ENCODE results near the gene HS3ST6.
"Not testable (repeated sequence)": the region's sequence is repeated elsewhere in the genome, so short reads cannot be mapped to it uniquely, and the experiment has no call there.

HS3ST6 gene

GRCh38 chr16:1946495-1947368, 28.5 kb upstream of the HS3ST6 start:
- no peak for DNase-seq

- no peak for DNase-seq
Observed at GRCh38 chr16:1945559-1946391, 27.6 kb upstream of the HS3ST6 start.

- DNase-seq = no peak
Observed at GRCh38 chr16:1944612-1945199, 26.5 kb upstream of the HS3ST6 start.

- peak; percentile 95 for DNase-seq
Observed at GRCh38 chr16:1942810-1943726, 24.9 kb upstream of the HS3ST6 start, which contains the start of gene MSRB1. Gene MSRB1 (minus strand): TSS chr16:1943199. CDS start chr16:1943156, 43 bp downstream.

GRCh38 chr16:1942047-1942809, 24.0 kb upstream of the HS3ST6 start:
- no peak for DNase-seq

- DNase-seq = no peak
Observed at GRCh38 chr16:1941162-1942046, 23.2 kb upstream of the HS3ST6 start.

GRCh38 chr16:1940273-1941161, 22.3 kb upstream of the HS3ST6 start:
- no peak for DNase-seq

GRCh38 chr16:1939833-1940232, 21.6 kb upstream of the HS3ST6 start:
- not testable (repeated sequence) for DNase-seq

GRCh38 chr16:1938910-1939309, 20.7 kb upstream of the HS3ST6 start:
- no peak for DNase-seq

GRCh38 chr16:1938316-1938715, 20.1 kb upstream of the HS3ST6 start:
- DNase-seq = no peak

- no peak for DNase-seq
Observed at GRCh38 chr16:1936945-1937479, 18.8 kb upstream of the HS3ST6 start.

- no peak for DNase-seq
Observed at GRCh38 chr16:1933097-1933661, 15.0 kb upstream of the HS3ST6 start.

GRCh38 chr16:1932050-1933028, 14.1 kb upstream of the HS3ST6 start:
- no peak for DNase-seq

- DNase-seq = no peak
Observed at GRCh38 chr16:1930338-1930720, 12.1 kb upstream of the HS3ST6 start.

- peak; percentile 76 for DNase-seq
Observed at GRCh38 chr16:1929578-1930337, 11.5 kb upstream of the HS3ST6 start.

- DNase-seq = peak; percentile 27
Observed at GRCh38 chr16:1929105-1929504, 10.9 kb upstream of the HS3ST6 start.

- no peak for DNase-seq
Observed at GRCh38 chr16:1926271-1926670, 8.1 kb upstream of the HS3ST6 start.

Measured in HCEC 1CT (cell line).